MM.1S (cell line): Measurements from ENCODE around the gene KCNK13.

Source experiments
- DNase-seq: peaks from one replicate; pipeline ENCODE4 v3.0.0-alpha.2; 2015
- H2AFZ ChIP-seq: fragments of 300-600 bp; sonication (generic); 2 replicates; pipeline ENCODE4 v1.6.0; 2016; ENCODE audit warnings: antibody characterized with exemption, low read length
- H3F3A ChIP-seq: fragments of 300-600 bp; sonication (generic); 2 replicates; pipeline ENCODE4 v1.6.1; 2016; ENCODE audit warnings: mild to moderate bottlenecking, antibody characterized with exemption, low read length, moderate library complexity, mixed read lengths; ENCODE audit not compliant: insufficient read depth
- H3K27ac ChIP-seq: fragments of 300-600 bp; sonication (generic); 2 replicates; pipeline ENCODE4 v1.5.1; 2016; ENCODE audit warnings: mild to moderate bottlenecking, low read length
- H3K27me3 ChIP-seq: fragments of 300-600 bp; sonication (generic); replicated peaks from 2 replicates; pipeline ENCODE4 v1.6.0; 2016; ENCODE audit warnings: low read length; ENCODE audit not compliant: insufficient read depth
- H3K36me3 ChIP-seq: fragments of 300-600 bp; sonication (generic); replicated peaks from 2 replicates; pipeline ENCODE4 v1.6.1; 2016; ENCODE audit warnings: mild to moderate bottlenecking, low read length, mixed read lengths; ENCODE audit not compliant: insufficient read depth
- H3K4me1 ChIP-seq: fragments of 300-600 bp; sonication (generic); 2 replicates; pipeline ENCODE4 v1.6.1; 2016; ENCODE audit warnings: low read length, mixed read lengths
- H3K4me2 ChIP-seq: fragments of 300-600 bp; sonication (generic); 2 replicates; pipeline ENCODE4 v1.6.0; 2016; ENCODE audit warnings: low read depth, low read length
- H3K4me3 ChIP-seq: fragments of 300-600 bp; sonication (generic); 2 replicates; pipeline ENCODE4 v1.5.1; 2016; ENCODE audit warnings: low read length, mixed read lengths
- H3K79me2 ChIP-seq: fragments of 300-600 bp; sonication (generic); 2 replicates; pipeline ENCODE4 v1.6.1; 2016; ENCODE audit warnings: mixed run types, low read length, mixed read lengths
- H3K9ac ChIP-seq: fragments of 300-600 bp; sonication (generic); 2 replicates; pipeline ENCODE4 v1.6.1; 2016; ENCODE audit warnings: low read length, mixed read lengths
- H3K9me2 ChIP-seq: fragments of 300-600 bp; sonication (generic); replicated peaks from 2 replicates; pipeline ENCODE4 v1.6.1; 2016; ENCODE audit warnings: mild to moderate bottlenecking, low read length, mixed read lengths; ENCODE audit not compliant: insufficient read depth
- H3K9me3 ChIP-seq: fragments of 300-600 bp; sonication (generic); replicated peaks from 2 replicates; pipeline ENCODE4 v1.6.1; 2016; ENCODE audit warnings: mild to moderate bottlenecking, low read length, mixed read lengths; ENCODE audit not compliant: insufficient read depth
- H4K20me1 ChIP-seq: fragments of 300-600 bp; sonication (generic); 2 replicates; pipeline ENCODE4 v1.6.1; 2016; ENCODE audit warnings: mild to moderate bottlenecking, low read length, moderate library complexity, mixed read lengths; ENCODE audit not compliant: insufficient read depth
- CTCF ChIP-seq: fragments of 300-600 bp; sonication (generic); IDR thresholded peaks from 2 replicates; pipeline ENCODE4 v1.5.1; 2016; ENCODE audit warnings: antibody characterized with exemption, low read length, mixed read lengths
- EZH2 ChIP-seq: fragments of 300-600 bp; sonication (generic); optimal IDR thresholded peaks from 2 replicates; pipeline ENCODE3; 2017; ENCODE audit warnings: low read depth, mild to moderate bottlenecking, antibody characterized with exemption, low read length, mixed read lengths
- EZH2phosphoT487 ChIP-seq: fragments of 300-600 bp; sonication (generic); IDR thresholded peaks from 2 replicates; pipeline ENCODE4 v1.6.1; 2018; ENCODE audit warnings: antibody characterized with exemption, low read length

Gene KCNK13

GRCh38 chr14:90062822-90063539, 1.2 kb downstream of the KCNK13 start:
- H3K4me3 ChIP-seq, result no peak overlapping the region
- no peaks in the 10 kb centered on the region for H3K9me2 ChIP-seq
- H3F3A ChIP-seq, result no peaks in the 10 kb centered on the region
- no peak overlapping the region for H2AFZ ChIP-seq
- no peaks in the 10 kb centered on the region for H3K79me2 ChIP-seq
- no peaks in the 10 kb centered on the region for H3K9me3 ChIP-seq
- no peaks in the 10 kb centered on the region for H3K36me3 ChIP-seq
- no peaks in the 10 kb centered on the region for H3K27me3 ChIP-seq
- H3K27ac ChIP-seq, result no peak overlapping the region
- DNase-seq, result no peak
- TF ChIP-seq EZH2 (no peak), EZH2phosphoT487 (no peak), CTCF (no peak)
- H3K4me1 ChIP-seq, result no peaks in the 10 kb centered on the region
- H3K9ac ChIP-seq, result no peak overlapping the region
- H3K4me2 ChIP-seq, result no peak overlapping the region
- H4K20me1 ChIP-seq, result no peaks in the 10 kb centered on the region

GRCh38 chr14:90072350-90072749, 10.6 kb downstream of the KCNK13 start:
- H3K27me3 ChIP-seq, result no peaks in the 10 kb centered on the region
- H3K9ac ChIP-seq, result no peak overlapping the region
- H3K4me3 ChIP-seq, result no peak overlapping the region
- no peaks in the 10 kb centered on the region for H3K4me1 ChIP-seq
- H3K4me2 ChIP-seq, result no peak overlapping the region
- H3K36me3 ChIP-seq, result no peaks in the 10 kb centered on the region
- H3F3A ChIP-seq, result no peaks in the 10 kb centered on the region
- H3K9me3 ChIP-seq, result no peaks in the 10 kb centered on the region
- H3K79me2 ChIP-seq, result no peaks in the 10 kb centered on the region
- H2AFZ ChIP-seq, result no peak overlapping the region
- DNase-seq, result no peak
- no peak for TF ChIP-seq EZH2phosphoT487
- TF ChIP-seq EZH2, result no peak
- TF ChIP-seq CTCF, result no peak
- no peaks in the 10 kb centered on the region for H4K20me1 ChIP-seq
- H3K27ac ChIP-seq, result no peak overlapping the region
- no peaks in the 10 kb centered on the region for H3K9me2 ChIP-seq

- DNase-seq, result no peak
- TF ChIP-seq CTCF (no peak), EZH2 (no peak), EZH2phosphoT487 (no peak)
- H3K27ac ChIP-seq, result no peak overlapping the region
- no peak overlapping the region for H2AFZ ChIP-seq
- no peak overlapping the region for H3K4me3 ChIP-seq
- no peaks in the 10 kb centered on the region for H3K79me2 ChIP-seq
- no peaks in the 10 kb centered on the region for H3K9me3 ChIP-seq
- no peaks in the 10 kb centered on the region for H4K20me1 ChIP-seq
- H3K4me2 ChIP-seq, result no peak overlapping the region
- no peaks in the 10 kb centered on the region for H3K36me3 ChIP-seq
- H3K27me3 ChIP-seq, result no peaks in the 10 kb centered on the region
- no peaks in the 10 kb centered on the region for H3K9me2 ChIP-seq
- no peak overlapping the region for H3K9ac ChIP-seq
- no peaks in the 10 kb centered on the region for H3K4me1 ChIP-seq
- H3F3A ChIP-seq, result no peaks in the 10 kb centered on the region
These were observed 17.8 kb downstream of the KCNK13 start for GRCh38 chr14:90079576-90079975.
